Ramos (cell line): ENCODE data around the gene NAE1.

Experiments
- in situ Hi-C: fragments of 300-500 bp; cut with MboI; formaldehyde crosslinking; loops from one replicate; pipeline ENCODE4 v1.14.3; 2022; ENCODE audit warnings: low sequenced_read_pairs; ENCODE audit not compliant: unreplicated experiment

NAE1 gene

GRCh38 chr16:66830422-66831404, at the start of gene NAE1:
Gene NAE1 (minus strand): TSS chr16:66830976. CDS start chr16:66830899, 77 bp downstream.
- in situ Hi-C loops = no loop called here

- in situ Hi-C loops = loop anchor here (10.0 kb wide), 1 partner anchor 153 kb away; no protein-coding TSS in a partner anchor
These were observed 47.3 kb upstream of the NAE1 start for GRCh38 chr16:66878067-66878466.

- in situ Hi-C loops = loop anchor here (10.0 kb wide), 1 partner anchor 149 kb away; no protein-coding TSS in a partner anchor
These were observed 43.5 kb upstream of the NAE1 start for GRCh38 chr16:66874079-66874775.

DNA sequence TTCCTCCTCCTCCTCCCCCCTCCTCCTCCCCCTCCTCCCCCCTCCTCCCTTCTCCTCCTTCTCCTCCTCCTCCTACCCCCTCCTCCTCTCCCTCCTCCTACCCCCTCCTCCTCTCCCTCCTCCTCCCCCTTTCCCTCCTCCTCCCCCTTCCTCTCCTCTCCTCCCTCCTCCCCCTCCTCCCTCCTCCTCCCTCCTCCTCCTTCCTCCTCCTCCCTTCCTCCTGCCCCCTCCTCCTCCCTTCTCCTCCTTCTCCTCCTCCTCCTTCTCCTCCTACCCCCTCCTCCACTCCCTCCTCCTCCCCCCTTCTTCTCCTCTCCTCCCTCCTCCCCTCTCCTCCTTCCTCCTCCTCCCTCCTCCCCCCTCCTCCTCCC, 42.9 kb upstream of the NAE1 start:
- in situ Hi-C loops = loop anchor here (10.0 kb wide), 1 partner anchor 149 kb away; no protein-coding TSS in a partner anchor

- in situ Hi-C loops = loop anchor here (10.0 kb wide), 1 partner anchor 148 kb away; no protein-coding TSS in a partner anchor
These were observed 42.3 kb upstream of the NAE1 start for GRCh38 chr16:66872943-66873684.

DNA sequence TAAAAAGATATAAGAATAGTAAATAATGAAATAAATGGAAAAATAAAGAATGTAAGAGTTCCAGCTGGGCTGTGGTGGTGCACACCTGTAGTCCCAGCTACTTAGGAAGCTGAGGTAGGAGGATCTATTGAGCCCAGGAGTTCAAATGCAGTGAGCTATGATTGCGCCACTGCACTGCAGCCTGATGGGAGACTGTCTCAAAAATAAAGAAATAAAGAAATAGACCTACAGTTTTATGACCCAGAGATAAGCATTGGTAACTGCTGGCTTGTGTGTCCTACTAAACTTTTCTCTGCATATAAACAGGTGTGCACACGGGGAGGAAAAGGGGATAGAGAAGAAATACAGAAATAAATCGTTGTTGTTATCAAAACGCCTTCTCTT, 41.8 kb upstream of the NAE1 start:
- in situ Hi-C loops = loop anchor here (10.0 kb wide), 1 partner anchor 148 kb away; no protein-coding TSS in a partner anchor

DNA sequence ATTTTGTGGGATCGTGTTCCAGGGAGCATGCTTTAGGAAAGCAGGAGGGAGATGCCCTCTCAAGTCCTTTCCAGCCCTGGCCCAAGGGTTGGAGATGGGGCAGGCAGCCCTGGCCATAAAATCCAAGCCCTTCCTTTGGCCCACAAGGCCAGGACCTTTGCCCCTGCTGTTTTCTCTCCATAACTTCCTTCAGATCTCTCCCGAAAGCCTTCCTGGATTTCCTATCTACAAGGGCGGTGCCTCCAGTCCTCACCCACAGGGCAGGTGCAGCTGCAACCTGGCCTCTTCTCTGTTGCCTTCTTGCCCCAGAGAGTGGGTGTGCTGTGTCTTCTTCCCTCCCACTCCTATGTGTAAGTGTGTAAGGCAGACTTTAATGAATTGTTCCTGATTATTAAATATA, 41.1 kb upstream of the NAE1 start:
- in situ Hi-C loops = loop anchor here (10.0 kb wide), 1 partner anchor 147 kb away; no protein-coding TSS in a partner anchor

- in situ Hi-C loops = loop anchor here (10.0 kb wide), 1 partner anchor 147 kb away; no protein-coding TSS in a partner anchor
These were observed 40.6 kb upstream of the NAE1 start for GRCh38 chr16:66871363-66871762.

DNA sequence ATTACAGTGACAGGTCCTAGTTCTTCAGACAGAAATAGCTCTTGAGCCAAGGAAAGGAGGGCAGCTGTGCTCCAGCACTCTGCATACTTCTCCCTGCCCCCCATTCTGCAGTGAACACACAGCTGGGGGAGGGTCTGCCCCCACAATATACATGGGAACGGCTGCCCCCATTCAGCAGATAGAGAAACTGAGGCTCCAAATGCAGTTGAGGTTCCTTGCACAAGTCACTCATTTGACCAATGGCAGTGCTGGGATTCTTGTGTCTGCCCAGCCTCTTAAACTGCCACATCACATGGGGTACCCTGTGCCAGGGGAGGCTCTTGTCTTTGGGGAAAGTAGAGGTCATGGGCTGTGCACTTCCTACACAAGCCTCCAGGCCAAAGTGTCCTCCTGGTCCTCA, 38.6 kb upstream of the NAE1 start:
- in situ Hi-C loops = loop anchor here (10.0 kb wide), 2 partner anchors 265 to 455 kb away; partner anchors contain the start of gene CMTM3

- in situ Hi-C loops = loop anchor here (10.0 kb wide), 2 partner anchors 259 to 449 kb away; partner anchors contain the start of gene CMTM3
These were observed 32.9 kb upstream of the NAE1 start for GRCh38 chr16:66863707-66864106.

GRCh38 chr16:66862023-66862520, 31.3 kb upstream of the NAE1 start:
- in situ Hi-C loops = loop anchor here (10.0 kb wide), 2 partner anchors 257 to 447 kb away; partner anchors contain the start of gene CMTM3

DNA sequence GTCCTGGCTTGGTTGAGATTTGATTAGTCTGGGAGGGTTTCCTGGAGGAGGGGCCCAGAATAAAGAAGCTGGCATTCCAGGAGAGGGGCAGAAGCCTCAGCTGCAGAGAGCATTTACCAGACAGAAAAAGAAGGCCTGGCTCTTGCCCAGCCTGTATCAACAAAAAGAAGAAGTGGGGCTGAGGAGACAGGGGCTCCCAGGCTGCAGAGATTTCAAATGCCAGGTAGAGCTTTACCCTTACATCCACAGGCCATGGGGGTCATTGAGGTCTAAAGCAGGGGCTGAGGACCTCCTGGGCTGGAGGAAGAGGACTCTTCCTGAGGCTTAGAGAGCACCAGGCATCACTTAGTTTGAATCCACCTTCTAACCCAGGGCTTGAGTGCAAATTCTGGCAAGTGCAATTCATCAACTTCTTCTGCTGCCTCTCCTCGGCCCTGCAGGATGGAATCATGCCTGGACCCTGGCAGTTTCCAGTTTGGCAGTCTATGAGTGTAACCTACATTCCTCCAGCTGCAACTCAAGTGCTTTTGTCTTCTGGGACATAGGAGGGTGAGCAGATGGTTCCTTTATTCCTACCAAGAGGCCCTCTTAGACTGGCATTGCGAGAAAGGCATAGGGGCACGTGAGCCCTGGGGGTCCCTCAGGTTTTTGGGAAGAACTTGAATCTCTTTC, 28.8 kb upstream of the NAE1 start:
- in situ Hi-C loops = loop anchor here (10.0 kb wide), 2 partner anchors 255 to 445 kb away; partner anchors contain the start of gene CMTM3

DNA sequence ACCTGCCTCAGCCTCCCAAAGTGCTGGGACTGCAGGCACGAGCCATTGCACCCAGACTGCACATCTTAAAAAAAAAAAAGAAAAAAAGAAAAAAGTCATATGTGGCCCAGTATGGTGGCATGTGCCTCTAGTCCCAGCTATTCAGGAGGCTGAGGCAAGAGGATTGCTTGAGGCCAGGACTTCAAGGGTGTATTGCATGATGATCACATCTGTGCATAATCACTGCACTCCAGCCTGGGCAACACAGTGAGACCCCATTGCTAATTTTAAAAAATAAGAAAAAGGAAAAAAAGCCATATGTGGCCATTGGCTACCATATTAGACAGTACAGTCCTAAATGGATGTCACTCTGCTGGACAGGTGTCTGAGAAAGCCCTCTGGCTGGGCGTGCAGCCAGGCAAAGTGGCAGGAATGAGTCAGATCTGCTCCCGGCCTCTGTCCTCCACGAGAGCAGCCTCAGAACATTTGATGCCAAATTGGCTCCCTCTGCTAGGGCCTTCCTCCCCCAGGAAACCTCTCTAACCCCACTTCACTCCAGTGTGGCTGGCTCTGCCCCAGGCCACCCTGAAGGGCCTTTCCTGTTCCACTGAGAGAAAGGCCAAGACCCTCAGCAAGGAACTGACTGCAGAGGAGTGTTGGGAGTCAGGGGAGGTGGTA, 28.1 kb upstream of the NAE1 start:
- in situ Hi-C loops = no loop called here

DNA sequence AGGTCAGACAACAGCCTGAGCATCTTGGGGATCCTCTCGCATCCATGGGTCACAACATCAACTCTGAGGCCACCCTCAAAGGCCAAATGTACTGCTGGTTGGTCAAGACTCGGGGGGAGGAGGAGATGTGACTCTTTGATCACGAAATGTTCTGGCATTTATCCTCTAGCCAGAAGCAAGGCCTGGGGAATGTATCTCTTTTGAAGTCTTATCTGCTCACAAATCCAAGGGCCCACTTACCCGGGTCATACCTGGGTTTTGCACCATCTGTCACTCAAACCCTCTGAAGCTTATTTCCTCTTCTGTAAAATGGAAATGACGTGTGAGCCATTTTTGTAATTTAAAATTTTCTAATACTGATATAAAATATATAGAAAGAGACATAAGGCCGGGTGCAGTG, 26.7 kb upstream of the NAE1 start:
- in situ Hi-C loops = no loop called here

DNA sequence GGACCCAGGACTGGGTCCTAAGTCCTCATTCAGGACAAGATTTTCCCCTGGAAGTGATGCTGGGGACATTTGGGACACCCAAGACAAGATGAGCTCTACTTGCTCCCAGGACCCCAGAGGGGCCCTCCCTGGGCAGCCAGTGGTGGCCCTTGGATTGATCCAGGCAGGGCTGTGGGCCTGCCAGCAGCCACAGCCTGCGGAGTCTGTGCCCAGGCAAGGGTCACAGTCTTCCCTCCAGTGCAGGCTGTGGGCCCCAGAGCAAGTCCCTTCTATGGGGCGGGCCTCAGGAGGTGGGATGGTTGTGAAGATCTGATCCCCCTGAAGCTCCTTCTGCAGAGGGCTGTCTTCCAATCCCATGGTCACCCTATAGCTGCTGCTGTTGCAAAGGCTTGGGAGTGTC, 26.0 kb upstream of the NAE1 start:
- in situ Hi-C loops = no loop called here

DNA sequence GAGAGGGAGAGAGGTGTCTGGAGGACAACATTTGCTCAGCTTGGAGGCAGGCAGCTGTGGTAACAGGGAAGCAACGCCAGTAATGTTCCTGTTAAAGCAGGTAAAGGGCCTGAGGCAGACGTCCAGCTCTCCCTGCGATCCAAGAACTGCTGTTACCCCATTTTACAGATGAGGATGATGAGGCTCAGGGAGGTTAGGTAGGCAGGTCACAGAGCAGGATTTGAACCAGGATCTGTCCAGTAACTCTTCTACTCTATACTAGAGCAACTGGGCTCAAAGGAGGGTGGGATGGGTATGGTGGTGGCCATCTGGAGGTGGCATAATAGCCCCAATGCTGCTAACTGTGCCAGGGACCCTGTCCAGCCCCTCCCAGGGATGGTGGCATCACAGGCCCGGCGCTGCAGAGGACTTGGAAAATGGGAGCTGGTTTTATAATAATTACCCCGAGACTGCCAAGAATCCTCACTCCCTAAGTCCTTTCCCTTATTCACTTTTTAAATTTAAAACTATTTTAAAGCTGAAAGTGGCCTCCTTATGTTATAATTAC, 25.5 kb upstream of the NAE1 start:
- in situ Hi-C loops = no loop called here

DNA sequence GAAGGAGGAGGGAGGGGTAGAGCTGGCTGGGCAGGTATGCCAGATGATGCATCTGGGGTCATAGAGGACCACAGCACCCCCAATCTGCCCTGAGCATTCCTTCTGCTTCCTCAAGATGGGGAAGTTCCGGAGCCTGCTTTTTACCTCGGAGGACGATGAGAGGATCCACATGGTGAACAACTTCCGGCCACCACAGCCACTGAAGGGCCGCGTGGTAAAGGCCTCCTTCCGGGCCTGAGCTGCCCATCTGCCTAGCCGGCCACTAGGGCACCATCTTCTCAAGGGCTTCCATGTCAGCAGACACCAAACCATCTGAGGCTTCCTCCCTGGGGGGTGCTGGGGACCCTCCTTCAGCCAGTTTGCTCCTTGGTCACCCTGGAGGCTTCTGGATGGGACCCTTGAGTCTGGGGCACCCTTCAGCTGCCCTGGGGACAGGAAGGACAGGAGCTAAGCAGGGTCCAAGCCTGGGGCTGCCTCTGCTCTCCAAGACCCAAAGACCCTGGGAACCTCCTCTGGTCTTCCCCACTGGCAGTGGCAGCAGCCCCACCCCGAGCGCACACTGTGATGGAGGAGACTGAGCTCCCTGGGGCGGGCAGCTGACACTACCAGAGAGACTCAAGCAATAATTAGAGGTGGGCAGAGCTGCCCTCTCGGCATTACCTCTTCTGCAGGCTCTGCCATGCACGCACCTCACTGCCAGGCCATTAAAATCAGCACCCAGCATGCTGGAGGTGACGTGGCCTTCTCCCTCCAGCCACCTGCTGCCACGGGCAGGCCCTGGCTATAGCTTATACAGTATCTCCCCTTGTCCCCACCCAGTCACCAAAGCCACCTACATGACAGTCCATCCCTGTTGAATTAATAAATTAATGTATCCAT, 22.7 kb upstream of the NAE1 start:
- in situ Hi-C loops = no loop called here
